ENCODE data around the gene GJB1.
"Not testable (repeated sequence)": the region's sequence is repeated elsewhere in the genome, so short reads cannot be mapped to it uniquely, and the experiment has no call there.

GJB1 gene

GRCh38 chrX:71256856-71257255 lies 33.8 kb downstream of the GJB1 start:
- DNase-seq: no peak

GRCh38 chrX:71268624-71269023 lies 45.6 kb downstream of the GJB1 start:
- DNase-seq: not testable (repeated sequence)

- no peak for DNase-seq
Measured at GRCh38 chrX:71269801-71270395, 46.9 kb downstream of the GJB1 start.

GRCh38 chrX:71272313-71272712 lies 49.3 kb downstream of the GJB1 start:
- DNase-seq: not testable (repeated sequence)
